Naive thymus-derived CD4-positive, alpha-beta T cell (primary cell): ENCODE results near the gene BCKDHB. TPM values are rescaled to one million over a fixed set of nuclear protein-coding genes. Genes with fewer than 3 reads are reported as not detected.
A peak's percentile ranks its signal among the peaks of the same experiment; 100 is the strongest.

Source experiments
- ATAC-seq: fragments of 150-1000 bp; cut with Tn5 transposase; 2 replicates; pipeline ENCODE4 v1.10.0; 2021; ENCODE audit warnings: mild to moderate bottlenecking, moderate library complexity
- CTCF ChIA-PET: fragments of 350-600 bp; sonication (Branson Sonifier 250); formaldehyde crosslinking; loops from one replicate; lab custom pipeline; 2021; ENCODE audit warnings: antibody characterized with exemption; lab: Charles Lee
- POLR2A ChIA-PET: fragments of 350-600 bp; sonication (Branson Sonifier 250); formaldehyde crosslinking; loops from one replicate; lab custom pipeline; 2021; ENCODE audit warnings: antibody characterized with exemption, inconsistent platforms; lab: Charles Lee
- DNase-seq, 9 donors: peaks; one replicate each; pipeline versions ENCODE4 v3.0.0 to v3.0.0-alpha.2; 2020 to 2022; ENCODE audit warnings: mixed read lengths in 1 of 9
- H3K27ac ChIP-seq: one replicate; pipeline ENCODE4 v1.7.0; 2013; ENCODE audit warnings: mild to moderate bottlenecking, low read depth, low read length, moderate library complexity
- H3K27me3 ChIP-seq, 2 donors: one replicate each; pipeline ENCODE4 v1.7.0; 2013; ENCODE audit warnings: low read length in 2 of 2, mild to moderate bottlenecking in 2 of 2, moderate library complexity in 2 of 2; ENCODE audit not compliant: control insufficient read depth in 2 of 2, insufficient read depth in 2 of 2
- H3K36me3 ChIP-seq, 3 experiments: 1 replicate in 2 of 3; 2 replicates in 1 of 3; pipeline ENCODE4 v1.7.0; 2013; ENCODE audit warnings: low read length in 3 of 3, mild to moderate bottlenecking in 3 of 3, moderate library complexity in 1 of 3; ENCODE audit not compliant: insufficient read depth in 3 of 3, control insufficient read depth in 2 of 3
- H3K4me1 ChIP-seq, 2 donors: one replicate each; pipeline ENCODE4 v1.7.0; 2013; ENCODE audit warnings: low read length in 2 of 2, mild to moderate bottlenecking in 2 of 2, moderate library complexity in 1 of 2; ENCODE audit not compliant: control insufficient read depth in 2 of 2, insufficient read depth in 2 of 2
- H3K4me3 ChIP-seq: 2 replicates; pipeline ENCODE4 v1.7.0; 2013; ENCODE audit warnings: mild to moderate bottlenecking, low read length
- H3K9me3 ChIP-seq, 3 experiments: 1 replicate in 2 of 3; 2 replicates in 1 of 3; pipeline ENCODE4 v1.7.0; 2013; ENCODE audit warnings: low read length in 3 of 3; ENCODE audit not compliant: control insufficient read depth in 2 of 3
- H3K27ac Mint-ChIP-seq, 9 donors: one replicate each; pipeline ENCODE4 v1.8.0; 2020 to 2022; ENCODE audit warnings: mixed read lengths in 9 of 9, mild to moderate bottlenecking in 8 of 9, moderate library complexity in 5 of 9, inconsistent platforms in 2 of 9
- H3K27me3 Mint-ChIP-seq, 5 donors: one replicate each; pipeline ENCODE4 v1.8.0; 2021 to 2022; ENCODE audit warnings: mixed read lengths in 5 of 5, mild to moderate bottlenecking in 1 of 5
- H3K36me3 Mint-ChIP-seq, 5 donors: one replicate each; pipeline ENCODE4 v1.8.0; 2020 to 2022; ENCODE audit warnings: mixed read lengths in 5 of 5, mild to moderate bottlenecking in 3 of 5, inconsistent platforms in 1 of 5
- H3K4me1 Mint-ChIP-seq, 7 donors: one replicate each; pipeline ENCODE4 v1.8.0; 2020 to 2022; ENCODE audit warnings: mixed read lengths in 7 of 7, mild to moderate bottlenecking in 3 of 7, inconsistent platforms in 1 of 7
- H3K4me3 Mint-ChIP-seq, 10 donors: one replicate each; pipeline ENCODE4 v1.8.0; 2020 to 2022; ENCODE audit warnings: mild to moderate bottlenecking in 10 of 10, mixed read lengths in 10 of 10, moderate library complexity in 6 of 10, inconsistent platforms in 2 of 10
- H3K9me3 Mint-ChIP-seq, 11 donors: one replicate each; pipeline ENCODE4 v1.8.0; 2020 to 2022; ENCODE audit warnings: mixed read lengths in 11 of 11, mild to moderate bottlenecking in 4 of 11, inconsistent platforms in 1 of 11, moderate library complexity in 1 of 11
- intact Hi-C, 2 donors: fragments of 100-400 bp; cut with micrococcal nuclease; formaldehyde crosslinking; loops; one replicate each; pipeline ENCODE4 v1.15.1; 2023
- polyA plus RNA-seq, 2 donors: library from polyadenylated mRNA; unstranded; fragments of 300-500 nt; fragmentation: Illumina TruSeq; gene quantifications; one replicate each; pipeline ENCODE4 v1.2.3, GENCODE V29; 2021
- total RNA-seq, 6 experiments: library from RNA in 5 of 6; stranded (reverse) in 5 of 6; gene quantifications; 1 replicate in 5 of 6; 2 replicates in 1 of 6; pipeline ENCODE4 v1.2.3 and lab custom pipeline; 2021 to 2026

Gene BCKDHB
- total and polyA plus RNA-seq, 7 experiments from 2014 or later, result 13.8 to 24.3 (median 18.6) TPM

- Mint-ChIP-seq H3K4me1 (peaks cover 0 to 5% (median 0%) of the 10 kb centered on the region in 7 donors), H3K36me3 (peaks cover 0 to 17% (median 3%) of the 10 kb centered on the region in 5 donors), H3K27me3 (no peaks in the 10 kb centered on the region), H3K27ac (no peak overlapping the region), H3K4me3 (no peak overlapping the region), H3K9me3 (peaks cover 0 to 2% (median 0%) of the 10 kb centered on the region in 11 donors)
- ChIA-PET CTCF (interaction anchor here (1.3 to 1.4 kb wide), 2 partner anchors 10 to 1539 kb away, joined by 6 to 8 read pairs; no protein-coding TSS in a partner anchor), POLR2A (interaction anchor here (1.5 kb wide), 1 partner anchor 1538 kb away, joined by 3 read pairs; the partner anchor contains the start of gene TENT5A)
- ATAC-seq, result peak; percentile 81
- no peaks in the 10 kb centered on the region for H3K9me3 ChIP-seq
- intact Hi-C loops, result loop anchor here (1.0 to 10.0 kb wide), 3 partner anchors 107 to 1540 kb away; partner anchors contain the start of genes BCKDHB (in 1 of the 2) and TENT5A (in 1 of the 2)
- H3K36me3 ChIP-seq, result no peaks in the 10 kb centered on the region
- no peak overlapping the region for H3K27ac ChIP-seq
- no peaks in the 10 kb centered on the region for H3K4me1 ChIP-seq
- DNase-seq, result peak in 5 of 9 donors; percentile 0 to 29 (median 8)
- no peak overlapping the region for H3K4me3 ChIP-seq
- no peaks in the 10 kb centered on the region for H3K27me3 ChIP-seq
Measured at GRCh38 chr6:80214436-80215022, 108.1 kb downstream of the BCKDHB start.

GRCh38 chr6:80215063-80215462, 108.6 kb downstream of the BCKDHB start:
- H3K27ac ChIP-seq, result no peak overlapping the region
- no peak overlapping the region for H3K4me3 Mint-ChIP-seq
- intact Hi-C loops, result loop anchor here in 1 of 2 donors (10.0 kb wide), 1 partner anchor 1540 kb away; the partner anchor contains the start of gene TENT5A
- no peaks in the 10 kb centered on the region for H3K9me3 ChIP-seq
- ChIA-PET CTCF (interaction anchor here (1.3 to 1.4 kb wide), 2 partner anchors 11 to 1539 kb away, joined by 6 to 8 read pairs; no protein-coding TSS in a partner anchor), POLR2A (interaction anchor here (1.5 kb wide), 1 partner anchor 1538 kb away, joined by 3 read pairs; the partner anchor contains the start of gene TENT5A)
- peaks cover 0 to 20% (median 8%) of the 10 kb centered on the region in 5 donors for H3K36me3 Mint-ChIP-seq
- H3K27me3 ChIP-seq, result no peaks in the 10 kb centered on the region
- no peaks in the 10 kb centered on the region for H3K4me1 ChIP-seq
- peaks cover 0 to 5% (median 0%) of the 10 kb centered on the region in 7 donors for H3K4me1 Mint-ChIP-seq
- peaks cover 0 to 5% (median 0%) of the 10 kb centered on the region in 11 donors for H3K9me3 Mint-ChIP-seq
- H3K27me3 Mint-ChIP-seq, result no peaks in the 10 kb centered on the region
- ATAC-seq (no peak), DNase-seq (no peak)
- no peak overlapping the region for H3K4me3 ChIP-seq
- no peaks in the 10 kb centered on the region for H3K36me3 ChIP-seq
- H3K27ac Mint-ChIP-seq, result no peak overlapping the region

GRCh38 chr6:80217794-80218193, 111.3 kb downstream of the BCKDHB start:
- intact Hi-C loops, result loop anchor here in 1 of 2 donors (10.0 kb wide), 1 partner anchor 1537 kb away; the partner anchor contains the start of gene TENT5A
- no peak overlapping the region for H3K4me3 Mint-ChIP-seq
- ATAC-seq, result no peak
- H3K27me3 ChIP-seq, result no peaks in the 10 kb centered on the region
- H3K36me3 Mint-ChIP-seq, result peaks cover 2 to 37% (median 24%) of the 10 kb centered on the region in 5 donors
- ChIA-PET CTCF (no interaction called here), POLR2A (no interaction called here)
- H3K4me3 ChIP-seq, result no peak overlapping the region
- H3K27ac Mint-ChIP-seq, result no peak overlapping the region
- H3K9me3 Mint-ChIP-seq, result peaks cover 0 to 5% (median 0%) of the 10 kb centered on the region in 11 donors
- H3K36me3 ChIP-seq, result no peaks in the 10 kb centered on the region
- peaks cover 0 to 2% (median 0%) of the 10 kb centered on the region in 7 donors for H3K4me1 Mint-ChIP-seq
- no peaks in the 10 kb centered on the region for H3K27me3 Mint-ChIP-seq
- no peaks in the 10 kb centered on the region for H3K4me1 ChIP-seq
- no peaks in the 10 kb centered on the region for H3K9me3 ChIP-seq
- H3K27ac ChIP-seq, result no peak overlapping the region
- no peak for DNase-seq

GRCh38 chr6:80223743-80224212, 117.3 kb downstream of the BCKDHB start:
- peaks cover 7 to 73% (median 44%) of the 10 kb centered on the region in 5 donors for H3K36me3 Mint-ChIP-seq
- CTCF ChIA-PET, result no interaction called here
- Histone ChIP-seq H3K4me3 (no peak overlapping the region), H3K27ac (no peak overlapping the region), H3K4me1 (no peaks in the 10 kb centered on the region), H3K36me3 (no peaks in the 10 kb centered on the region), H3K27me3 (no peaks in the 10 kb centered on the region), H3K9me3 (no peaks in the 10 kb centered on the region)
- POLR2A ChIA-PET, result no interaction called here
- H3K27ac Mint-ChIP-seq, result no peak overlapping the region
- no peak for DNase-seq
- intact Hi-C loops, result no loop called here
- no peaks in the 10 kb centered on the region for H3K27me3 Mint-ChIP-seq
- peaks cover 0 to 2% (median 0%) of the 10 kb centered on the region in 7 donors for H3K4me1 Mint-ChIP-seq
- peaks cover 0 to 5% (median 0%) of the 10 kb centered on the region in 11 donors for H3K9me3 Mint-ChIP-seq
- no peak for ATAC-seq
- H3K4me3 Mint-ChIP-seq, result no peak overlapping the region

GRCh38 chr6:80226151-80226550, 119.7 kb downstream of the BCKDHB start:
- H3K4me1 ChIP-seq, result no peaks in the 10 kb centered on the region
- H3K9me3 Mint-ChIP-seq, result peaks cover 0 to 4% (median 0%) of the 10 kb centered on the region in 11 donors
- ATAC-seq (no peak), DNase-seq (no peak)
- H3K27me3 Mint-ChIP-seq, result no peaks in the 10 kb centered on the region
- intact Hi-C loops, result no loop called here
- peaks cover 0 to 2% (median 0%) of the 10 kb centered on the region in 7 donors for H3K4me1 Mint-ChIP-seq
- H3K36me3 Mint-ChIP-seq, result peaks cover 0 to 65% (median 34%) of the 10 kb centered on the region in 5 donors
- CTCF ChIA-PET, result no interaction called here
- POLR2A ChIA-PET, result no interaction called here
- H3K27me3 ChIP-seq, result no peaks in the 10 kb centered on the region
- H3K4me3 ChIP-seq, result no peak overlapping the region
- no peak overlapping the region for H3K4me3 Mint-ChIP-seq
- no peak overlapping the region for H3K27ac ChIP-seq
- no peak overlapping the region for H3K27ac Mint-ChIP-seq
- H3K9me3 ChIP-seq, result no peaks in the 10 kb centered on the region
- no peaks in the 10 kb centered on the region for H3K36me3 ChIP-seq

GRCh38 chr6:80226699-80227098, 120.2 kb downstream of the BCKDHB start:
- ATAC-seq (no peak), DNase-seq (no peak)
- no peak overlapping the region for H3K27ac ChIP-seq
- no peaks in the 10 kb centered on the region for H3K4me1 ChIP-seq
- peaks cover 0 to 63% (median 32%) of the 10 kb centered on the region in 5 donors for H3K36me3 Mint-ChIP-seq
- H3K4me3 ChIP-seq, result no peak overlapping the region
- intact Hi-C loops, result no loop called here
- H3K4me1 Mint-ChIP-seq, result peaks cover 0 to 2% (median 0%) of the 10 kb centered on the region in 7 donors
- no peaks in the 10 kb centered on the region for H3K27me3 ChIP-seq
- no peaks in the 10 kb centered on the region for H3K9me3 ChIP-seq
- H3K27ac Mint-ChIP-seq, result no peak overlapping the region
- CTCF ChIA-PET, result no interaction called here
- H3K36me3 ChIP-seq, result no peaks in the 10 kb centered on the region
- POLR2A ChIA-PET, result no interaction called here
- H3K4me3 Mint-ChIP-seq, result no peak overlapping the region
- H3K9me3 Mint-ChIP-seq, result peaks cover 0 to 4% (median 0%) of the 10 kb centered on the region in 11 donors
- no peaks in the 10 kb centered on the region for H3K27me3 Mint-ChIP-seq
